ENCODE measurements around the gene PDIA5. TPM values are rescaled to one million over a fixed set of nuclear protein-coding genes. Genes with fewer than 3 reads are reported as not detected.

The PDIA5 gene
- total and polyA plus RNA-seq, 4 donors = 36.8 to 94.6 (median 63.3) TPM

DNA sequence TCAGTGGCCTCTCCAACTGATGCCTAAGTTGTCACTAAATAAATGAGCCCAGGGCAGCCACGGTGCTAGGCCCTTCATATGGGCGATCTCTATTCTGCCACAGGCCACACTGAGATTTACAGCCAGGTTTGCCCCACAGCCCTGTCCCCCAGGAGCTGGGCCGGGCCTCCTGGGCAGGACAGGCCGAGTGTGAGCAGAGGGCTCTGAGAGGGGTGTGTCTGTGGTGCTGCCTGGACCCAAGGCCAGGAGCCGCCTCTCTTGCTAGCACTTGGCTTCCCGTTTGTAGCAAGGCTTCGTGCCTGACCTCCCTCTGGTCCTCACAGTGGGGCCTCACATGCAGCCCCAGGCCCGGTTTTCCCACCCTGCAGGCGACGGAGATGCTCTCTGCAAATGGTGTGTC is 67.8 kb downstream of the PDIA5 start:
- no peak overlapping the region for H3K27ac ChIP-seq (ENCODE audit: low read depth in 1 of 2, low read length in 2 of 2)
- TF ChIP-seq TAF1 (conservative IDR thresholded peaks at IDR 0.05) = no peak
- no peak for TF ChIP-seq HNF4G (IDR thresholded peaks at IDR 0.05)
- TF ChIP-seq GABPA (IDR thresholded peaks at IDR 0.05 in 1 of 2, conservative IDR thresholded peaks at IDR 0.05 in 1 of 2) = no peak
- TF ChIP-seq RAD21 (IDR thresholded peaks at IDR 0.05) = no peak
- TF ChIP-seq, protein P1, sequence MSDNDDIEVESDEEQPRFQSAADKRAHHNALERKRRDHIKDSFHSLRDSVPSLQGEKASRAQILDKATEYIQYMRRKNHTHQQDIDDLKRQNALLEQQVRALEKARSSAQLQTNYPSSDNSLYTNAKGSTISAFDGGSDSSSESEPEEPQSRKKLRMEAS (IDR thresholded peaks at IDR 0.05) = no peak
- peaks cover 6 to 45% (median 26%) of the 10 kb centered on the region in 4 donors for H3K36me3 ChIP-seq (ENCODE audit: control insufficient read depth in 4 of 4, insufficient read depth in 3 of 4, low read depth in 1 of 4, low read length in 3 of 4)
- H3K27me3 ChIP-seq (ENCODE audit: control insufficient read depth in 4 of 4, insufficient read depth in 4 of 4, low read length in 3 of 4) = no peaks in the 10 kb centered on the region
- no peak for DNase-seq (ENCODE audit: low spot score)
- no peak overlapping the region for H3K4me3 ChIP-seq (ENCODE audit: low read depth in 1 of 3, low read length in 3 of 3)
- H3K4me1 ChIP-seq (ENCODE audit: control insufficient read depth in 4 of 4, insufficient read depth in 4 of 4, low read length in 3 of 4) = peaks cover 2 to 8% (median 6%) of the 10 kb centered on the region in 4 donors
- no peak overlapping the region for H3K9ac ChIP-seq (ENCODE audit: low read depth in 1 of 2, low read length in 2 of 2)
- no peaks in the 10 kb centered on the region for H3K9me3 ChIP-seq (ENCODE audit: control insufficient read depth in 4 of 4, low read length in 3 of 4)
- WGBS = 93% methylated on average over 10 of the region's 10 CpGs

DNA sequence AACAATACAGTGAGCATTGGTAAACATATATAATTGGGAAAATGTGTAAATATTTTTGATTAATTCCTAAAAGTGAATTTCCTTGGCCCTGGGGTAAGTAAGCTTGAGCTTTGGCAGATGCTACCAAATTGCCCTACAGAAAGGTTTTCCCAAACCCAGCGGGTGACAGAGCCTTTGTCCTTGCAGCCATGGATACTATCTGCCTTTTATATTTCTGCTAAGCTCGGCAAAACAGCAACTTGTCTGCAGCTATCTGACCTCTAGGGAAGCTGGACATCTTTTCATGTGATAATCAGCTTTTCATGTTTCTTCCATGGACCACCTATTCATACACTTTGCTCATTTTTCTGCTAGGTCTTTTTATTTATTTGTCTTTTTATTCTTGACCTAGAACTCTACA is 70.2 kb downstream of the PDIA5 start:
- H3K4me1 ChIP-seq (ENCODE audit: control insufficient read depth in 4 of 4, insufficient read depth in 4 of 4, low read length in 3 of 4) = no peaks in the 10 kb centered on the region
- no peaks in the 10 kb centered on the region for H3K9me3 ChIP-seq (ENCODE audit: control insufficient read depth in 4 of 4, low read length in 3 of 4)
- WGBS = 71% methylated on average over 2 of the region's 2 CpGs
- H3K27ac ChIP-seq (ENCODE audit: low read depth in 1 of 2, low read length in 2 of 2) = no peak overlapping the region
- peaks cover 15 to 48% (median 32%) of the 10 kb centered on the region in 4 donors for H3K36me3 ChIP-seq (ENCODE audit: control insufficient read depth in 4 of 4, insufficient read depth in 3 of 4, low read depth in 1 of 4, low read length in 3 of 4)
- H3K9ac ChIP-seq (ENCODE audit: low read depth in 1 of 2, low read length in 2 of 2) = no peak overlapping the region
- no peak overlapping the region for H3K4me3 ChIP-seq (ENCODE audit: low read depth in 1 of 3, low read length in 3 of 3)
- no peaks in the 10 kb centered on the region for H3K27me3 ChIP-seq (ENCODE audit: control insufficient read depth in 4 of 4, insufficient read depth in 4 of 4, low read length in 3 of 4)
- TF ChIP-seq NR2F2 (IDR thresholded peaks at IDR 0.05) (no peak), TAF1 (conservative IDR thresholded peaks at IDR 0.05) (no peak), EGR1 (IDR thresholded peaks at IDR 0.05; ENCODE audit: low read depth in 2 of 2) (no peak), HNF4G (IDR thresholded peaks at IDR 0.05) (no peak), FOXA2 (IDR thresholded peaks at IDR 0.05) (no peak), FOXA1 (IDR thresholded peaks at IDR 0.05) (no peak), RXRA (IDR thresholded peaks at IDR 0.05) (no peak), GABPA (IDR thresholded peaks at IDR 0.05 in 1 of 2, conservative IDR thresholded peaks at IDR 0.05 in 1 of 2) (no peak), HNF4A (conservative IDR thresholded peaks at IDR 0.05) (no peak), SP1 (IDR thresholded peaks at IDR 0.05) (no peak), JUND (IDR thresholded peaks at IDR 0.05) (no peak), RAD21 (IDR thresholded peaks at IDR 0.05) (no peak), YY1 (IDR thresholded peaks at IDR 0.05) (no peak)
- TF ChIP-seq, protein P2, sequence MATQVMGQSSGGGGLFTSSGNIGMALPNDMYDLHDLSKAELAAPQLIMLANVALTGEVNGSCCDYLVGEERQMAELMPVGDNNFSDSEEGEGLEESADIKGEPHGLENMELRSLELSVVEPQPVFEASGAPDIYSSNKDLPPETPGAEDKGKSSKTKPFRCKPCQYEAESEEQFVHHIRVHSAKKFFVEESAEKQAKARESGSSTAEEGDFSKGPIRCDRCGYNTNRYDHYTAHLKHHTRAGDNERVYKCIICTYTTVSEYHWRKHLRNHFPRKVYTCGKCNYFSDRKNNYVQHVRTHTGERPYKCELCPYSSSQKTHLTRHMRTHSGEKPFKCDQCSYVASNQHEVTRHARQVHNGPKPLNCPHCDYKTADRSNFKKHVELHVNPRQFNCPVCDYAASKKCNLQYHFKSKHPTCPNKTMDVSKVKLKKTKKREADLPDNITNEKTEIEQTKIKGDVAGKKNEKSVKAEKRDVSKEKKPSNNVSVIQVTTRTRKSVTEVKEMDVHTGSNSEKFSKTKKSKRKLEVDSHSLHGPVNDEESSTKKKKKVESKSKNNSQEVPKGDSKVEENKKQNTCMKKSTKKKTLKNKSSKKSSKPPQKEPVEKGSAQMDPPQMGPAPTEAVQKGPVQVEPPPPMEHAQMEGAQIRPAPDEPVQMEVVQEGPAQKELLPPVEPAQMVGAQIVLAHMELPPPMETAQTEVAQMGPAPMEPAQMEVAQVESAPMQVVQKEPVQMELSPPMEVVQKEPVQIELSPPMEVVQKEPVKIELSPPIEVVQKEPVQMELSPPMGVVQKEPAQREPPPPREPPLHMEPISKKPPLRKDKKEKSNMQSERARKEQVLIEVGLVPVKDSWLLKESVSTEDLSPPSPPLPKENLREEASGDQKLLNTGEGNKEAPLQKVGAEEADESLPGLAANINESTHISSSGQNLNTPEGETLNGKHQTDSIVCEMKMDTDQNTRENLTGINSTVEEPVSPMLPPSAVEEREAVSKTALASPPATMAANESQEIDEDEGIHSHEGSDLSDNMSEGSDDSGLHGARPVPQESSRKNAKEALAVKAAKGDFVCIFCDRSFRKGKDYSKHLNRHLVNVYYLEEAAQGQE (IDR thresholded peaks at IDR 0.05) = no peak
- TF ChIP-seq, protein P3, sequence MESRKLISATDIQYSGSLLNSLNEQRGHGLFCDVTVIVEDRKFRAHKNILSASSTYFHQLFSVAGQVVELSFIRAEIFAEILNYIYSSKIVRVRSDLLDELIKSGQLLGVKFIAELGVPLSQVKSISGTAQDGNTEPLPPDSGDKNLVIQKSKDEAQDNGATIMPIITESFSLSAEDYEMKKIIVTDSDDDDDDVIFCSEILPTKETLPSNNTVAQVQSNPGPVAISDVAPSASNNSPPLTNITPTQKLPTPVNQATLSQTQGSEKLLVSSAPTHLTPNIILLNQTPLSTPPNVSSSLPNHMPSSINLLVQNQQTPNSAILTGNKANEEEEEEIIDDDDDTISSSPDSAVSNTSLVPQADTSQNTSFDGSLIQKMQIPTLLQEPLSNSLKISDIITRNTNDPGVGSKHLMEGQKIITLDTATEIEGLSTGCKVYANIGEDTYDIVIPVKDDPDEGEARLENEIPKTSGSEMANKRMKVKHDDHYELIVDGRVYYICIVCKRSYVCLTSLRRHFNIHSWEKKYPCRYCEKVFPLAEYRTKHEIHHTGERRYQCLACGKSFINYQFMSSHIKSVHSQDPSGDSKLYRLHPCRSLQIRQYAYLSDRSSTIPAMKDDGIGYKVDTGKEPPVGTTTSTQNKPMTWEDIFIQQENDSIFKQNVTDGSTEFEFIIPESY (IDR thresholded peaks at IDR 0.05) = no peak
- TF ChIP-seq, protein P4, sequence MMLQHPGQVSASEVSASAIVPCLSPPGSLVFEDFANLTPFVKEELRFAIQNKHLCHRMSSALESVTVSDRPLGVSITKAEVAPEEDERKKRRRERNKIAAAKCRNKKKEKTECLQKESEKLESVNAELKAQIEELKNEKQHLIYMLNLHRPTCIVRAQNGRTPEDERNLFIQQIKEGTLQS (IDR thresholded peaks at IDR 0.05) = no peak
- TF ChIP-seq, protein P1 (IDR thresholded peaks at IDR 0.05) = no peak
- TF ChIP-seq, protein P5, sequence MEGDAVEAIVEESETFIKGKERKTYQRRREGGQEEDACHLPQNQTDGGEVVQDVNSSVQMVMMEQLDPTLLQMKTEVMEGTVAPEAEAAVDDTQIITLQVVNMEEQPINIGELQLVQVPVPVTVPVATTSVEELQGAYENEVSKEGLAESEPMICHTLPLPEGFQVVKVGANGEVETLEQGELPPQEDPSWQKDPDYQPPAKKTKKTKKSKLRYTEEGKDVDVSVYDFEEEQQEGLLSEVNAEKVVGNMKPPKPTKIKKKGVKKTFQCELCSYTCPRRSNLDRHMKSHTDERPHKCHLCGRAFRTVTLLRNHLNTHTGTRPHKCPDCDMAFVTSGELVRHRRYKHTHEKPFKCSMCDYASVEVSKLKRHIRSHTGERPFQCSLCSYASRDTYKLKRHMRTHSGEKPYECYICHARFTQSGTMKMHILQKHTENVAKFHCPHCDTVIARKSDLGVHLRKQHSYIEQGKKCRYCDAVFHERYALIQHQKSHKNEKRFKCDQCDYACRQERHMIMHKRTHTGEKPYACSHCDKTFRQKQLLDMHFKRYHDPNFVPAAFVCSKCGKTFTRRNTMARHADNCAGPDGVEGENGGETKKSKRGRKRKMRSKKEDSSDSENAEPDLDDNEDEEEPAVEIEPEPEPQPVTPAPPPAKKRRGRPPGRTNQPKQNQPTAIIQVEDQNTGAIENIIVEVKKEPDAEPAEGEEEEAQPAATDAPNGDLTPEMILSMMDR (IDR thresholded peaks at IDR 0.05; ENCODE audit: low read depth, low read length, missing input control) = no peak
- no peak for DNase-seq (ENCODE audit: low spot score)
